ENCODE results near the gene ST6GAL2.

DNA sequence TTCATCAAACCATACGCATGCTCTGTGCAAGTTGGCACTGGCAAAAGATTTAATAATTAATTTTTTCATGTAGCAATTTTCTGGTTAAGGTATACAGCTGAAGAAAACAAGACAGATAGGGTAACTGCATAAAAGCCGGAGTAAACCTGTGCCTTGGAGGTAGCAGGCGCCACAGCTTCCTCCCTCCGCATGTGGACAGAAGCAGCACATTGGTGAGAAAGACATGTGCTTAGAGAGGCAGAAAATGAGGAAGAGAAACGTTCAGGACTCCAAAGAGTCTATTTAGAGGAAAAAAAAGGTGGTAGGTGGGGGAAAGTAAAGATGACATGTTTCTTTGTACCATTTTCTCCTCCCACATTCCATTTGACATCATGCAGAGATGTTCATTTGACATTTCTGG is 9.3 kb downstream of the ST6GAL2 start:
- no peak for TF ChIP-seq TEAD4 (CRISPR knock-in tag; IDR thresholded peaks at IDR 0.05)
- no peak for TF ChIP-seq USF2 (CRISPR knock-in tag; IDR thresholded peaks at IDR 0.05)
- TF ChIP-seq CTCF (IDR thresholded peaks at IDR 0.05) = no peak
- TF ChIP-seq GRHL2 (CRISPR knock-in tag; IDR thresholded peaks at IDR 0.05; ENCODE audit: insufficient replicate concordance, severe bottlenecking) = no peak
- TF ChIP-seq SOX15 (CRISPR knock-in tag; IDR thresholded peaks at IDR 0.05) = no peak

All from WTC11 (cell line).